K562 (cell line): Measurements from ENCODE around the gene CLASP2. TPM values are rescaled to one million over a fixed set of nuclear protein-coding genes. Genes with fewer than 3 reads are reported as not detected.

Experiments
- ATAC-seq: fragments of 200-7000 bp; cut with Tn5 transposase; 3 replicates; pipeline ENCODE4 v1.9.1; 2020; ENCODE audit warnings: moderate library complexity
- BruUV-seq: library from RNA; stranded (reverse); fragments of 400-500 nt; replicated peaks from 2 replicates; lab custom pipeline; 2021; lab: Mats Ljungman, UMichigan
- CTCF ChIA-PET: fragments of 300-600 bp; formaldehyde crosslinking; extraction: SDS; loops from one replicate; lab custom pipeline; 2021; ENCODE audit warnings: low intra/inter-chr PET ratio; lab: Yijun Ruan, JAX
- POLR2A ChIA-PET: fragments of 300-600, 350-650 bp; sonication (Branson Sonifier 250); formaldehyde crosslinking; extraction: SDS; loops from one replicate; lab custom pipeline; 2021; ENCODE audit warnings: antibody characterized with exemption, inconsistent platforms; lab: Yijun Ruan, JAX
- DNase-seq, 4 experiments: peaks; one replicate each; pipeline versions ENCODE4 v3.0.0 to v3.0.0-alpha.2; 2011 to 2018; ENCODE audit warnings: low spot score in 3 of 4, mixed read lengths in 3 of 4; ENCODE audit errors: extremely low read depth in 1 of 4
- FAIRE-seq: peaks from 2 replicates; lab custom pipeline; 2011; peaks lifted over from hg19 to GRCh38; lab: Jason Lieb, UNC
- H2AFZ ChIP-seq: 2 replicates; pipeline ENCODE4 v1.6.0; 2011; ENCODE audit warnings: low read depth, low read length, control low read depth, inconsistent platforms
- H3K27ac ChIP-seq: fragments of 200-600 bp; 3 replicates; pipeline ENCODE4 v1.8.0; 2011; ENCODE audit warnings: low read depth, mild to moderate bottlenecking, control low read depth, inconsistent platforms, low read length, moderate library complexity, mixed read lengths; ENCODE audit errors: extremely low read depth
- H3K27me3 ChIP-seq, 2 experiments: fragments of 300-600 bp in 1 of 2; 2 replicates in 1 of 2; 3 replicates in 1 of 2; pipeline versions ENCODE4 v1.6.0 to v1.8.0; 2011; ENCODE audit warnings: inconsistent platforms in 2 of 2, low read length in 2 of 2, mild to moderate bottlenecking in 1 of 2, mixed read lengths in 1 of 2, moderate library complexity in 1 of 2; ENCODE audit not compliant: control insufficient read depth in 2 of 2, insufficient read depth in 2 of 2
- H3K36me3 ChIP-seq: fragments of 300-600 bp; 3 replicates; pipeline ENCODE4 v1.8.0; 2011; ENCODE audit warnings: mild to moderate bottlenecking, low read length, inconsistent platforms; ENCODE audit not compliant: control insufficient read depth, insufficient read depth
- H3K4me1 ChIP-seq, 2 experiments: fragments of 200-600 bp in 1 of 2; replicated peaks in 1 of 2; 2 replicates in 1 of 2; 3 replicates in 1 of 2; pipeline versions ENCODE4 v1.5.1 to v1.8.0; 2011; ENCODE audit warnings: inconsistent platforms in 2 of 2, low read length in 2 of 2, mild to moderate bottlenecking in 1 of 2, mixed read lengths in 1 of 2, moderate library complexity in 1 of 2; ENCODE audit not compliant: control insufficient read depth in 2 of 2, insufficient read depth in 2 of 2
- H3K4me2 ChIP-seq: 2 replicates; pipeline ENCODE4 v1.6.1; 2011; ENCODE audit warnings: low read length, control low read depth, inconsistent platforms, mixed read lengths; ENCODE audit not compliant: insufficient read depth
- H3K4me3 ChIP-seq: fragments of 200-600 bp; sonication (generic), shearing (Covaris generic); 2 replicates; pipeline ENCODE4 v1.5.1; 2016; ENCODE audit warnings: control low read depth, inconsistent platforms
- H3K79me2 ChIP-seq: fragments of 200-600 bp; 3 replicates; pipeline ENCODE4 v1.8.0; 2011; ENCODE audit warnings: low read length, inconsistent platforms; ENCODE audit not compliant: control insufficient read depth, insufficient read depth
- H3K9ac ChIP-seq, 2 experiments: 2 replicates each; pipeline versions ENCODE4 v1.6.0 to v1.6.1; 2011; ENCODE audit warnings: low read depth in 2 of 2, low read length in 2 of 2, control low read depth in 1 of 2, inconsistent platforms in 1 of 2, mild to moderate bottlenecking in 1 of 2, mixed read lengths in 1 of 2; ENCODE audit not compliant: insufficient read depth in 1 of 2
- H3K9me1 ChIP-seq: one replicate; pipeline ENCODE4 v1.6.0; 2011; ENCODE audit warnings: inconsistent platforms, mild to moderate bottlenecking, low read length, moderate library complexity; ENCODE audit not compliant: control insufficient read depth, insufficient read depth
- H3K9me3 ChIP-seq: replicated peaks from 2 replicates; pipeline ENCODE4 v1.5.1; 2011; ENCODE audit warnings: low read depth, low read length, inconsistent platforms; ENCODE audit not compliant: control insufficient read depth, insufficient read depth
- H4K20me1 ChIP-seq: replicated peaks from 2 replicates; pipeline ENCODE4 v1.6.1; 2011; ENCODE audit warnings: low read length, inconsistent platforms, mixed read lengths; ENCODE audit not compliant: control insufficient read depth, insufficient read depth
- C11orf30 ChIP-seq: fragments of 450-650 bp; IDR thresholded peaks from 2 replicates; pipeline ENCODE4 v1.6.1; 2016; ENCODE audit warnings: low read depth, mild to moderate bottlenecking
- EP400 ChIP-seq: fragments of 450-650 bp; IDR thresholded peaks from 2 replicates; pipeline ENCODE4 v1.6.1; 2017; ENCODE audit warnings: antibody characterized with exemption, mild to moderate bottlenecking, moderate library complexity
- GATAD2B ChIP-seq: fragments of 450-650 bp; IDR thresholded peaks from 2 replicates; pipeline ENCODE4 v1.6.1; 2017; ENCODE audit warnings: mild to moderate bottlenecking, borderline replicate concordance
- NBN ChIP-seq: fragments of 450-650 bp; IDR thresholded peaks from 2 replicates; pipeline ENCODE4 v1.6.1; 2016; ENCODE audit warnings: low read depth, mild to moderate bottlenecking
- SAFB2 ChIP-seq: fragments of 200-400 bp; formaldehyde crosslinking; IDR thresholded peaks from 2 replicates; pipeline ENCODE4 v1.6.1; 2018; ENCODE audit warnings: borderline replicate concordance, low read length, low read depth, moderate library complexity; ENCODE audit not compliant: severe bottlenecking
- SMAD3 ChIP-seq: fragments of 450-650 bp; formaldehyde crosslinking; conservative IDR thresholded peaks from 2 replicates; pipeline ENCODE4 v1.4.0; 2020; ENCODE audit warnings: mild to moderate bottlenecking
- TRIM24 ChIP-seq, 2 experiments: fragments of 450-650 bp; IDR thresholded peaks; 2 replicates each; pipeline ENCODE4 v1.6.1; 2016
- YBX1 ChIP-seq: fragments of 450-650 bp; IDR thresholded peaks from 2 replicates; pipeline ENCODE4 v1.7.1; 2016; ENCODE audit warnings: mild to moderate bottlenecking
- ZNF3 ChIP-seq: fragments of 250-450 bp; sonication (Bioruptor Pico); IDR thresholded peaks from 2 replicates; pipeline ENCODE4 v1.5.0; 2021; ENCODE audit warnings: mild to moderate bottlenecking, moderate library complexity
- ZNF316 ChIP-seq: fragments of 450-650 bp; IDR thresholded peaks from 2 replicates; pipeline ENCODE4 v1.6.1; 2016
- ZNF347 ChIP-seq: fragments of 450-650 bp; formaldehyde crosslinking; IDR thresholded peaks from 2 replicates; pipeline ENCODE4 v1.4.0; 2020; ENCODE audit warnings: low read depth, mild to moderate bottlenecking, moderate library complexity
- ZNF589 ChIP-seq: fragments of 200-800 bp; sonication (Bioruptor generic); IDR thresholded peaks from 2 replicates; pipeline ENCODE4 v1.6.1; 2016; ENCODE audit warnings: low read depth, missing genetic modification characterization, missing compliant biosample characterization
- ZNF699 ChIP-seq: fragments of 250-450 bp; sonication (Bioruptor Pico); IDR thresholded peaks from 2 replicates; pipeline ENCODE4 v1.8.0; 2021; ENCODE audit warnings: mild to moderate bottlenecking, moderate library complexity; ENCODE audit not compliant: insufficient replicate concordance
- ZNF707 ChIP-seq: fragments of 250-450 bp; sonication (Bioruptor Pico); conservative IDR thresholded peaks from 2 replicates; pipeline ENCODE4 v1.8.0; 2022; ENCODE audit warnings: inconsistent platforms, mild to moderate bottlenecking, moderate library complexity
- ZNF79 ChIP-seq: fragments of 250-450 bp; sonication (Bioruptor Pico); IDR thresholded peaks from 2 replicates; pipeline ENCODE4 v1.4.0; 2020; ENCODE audit warnings: low read depth, mild to moderate bottlenecking, moderate library complexity
- WGBS: fragments of 100-300 bp; shearing (Covaris generic); methylation state at CpG from one replicate; pipeline ENCODE4 v1.1.6; 2016; ENCODE audit warnings: low coverage, mixed read lengths; ENCODE audit not compliant: insufficient coverage; ENCODE audit errors: missing lambda C conversion rate; 5-methylcytosine and 5-hydroxymethylcytosine counted together
- in situ Hi-C: fragments of 300-500 bp; cut with MboI; formaldehyde crosslinking; loops from 4 replicates; pipeline ENCODE4 v1.15.0; 2018; ENCODE audit warnings: inconsistent platforms, mixed read lengths
- intact Hi-C: fragments of 100-400 bp; cut with micrococcal nuclease; formaldehyde crosslinking; loops from 2 replicates; pipeline ENCODE4 v1.14.2; 2022
- polyA plus RNA-seq, 8 experiments: library from polyadenylated mRNA; depleted of rRNA in 4 of 8; stranded (reverse) in 5 of 8; unstranded in 3 of 8; fragments of >200 nt; fragmentation: Nextera tagmentation in 2 of 8; fragmentation: Illumina TruSeq in 1 of 8; extraction: Ambion mirVana in 2 of 8; extraction: Trizol in 1 of 8; gene quantifications; 2 replicates each; pipeline versions ENCODE4 v1.2.1 to v1.2.3, GENCODE V29; 2011 to 2014; ENCODE audit warnings: inconsistent platforms in 1 of 8, missing spikeins in 1 of 8
- total RNA-seq, 7 experiments: library from RNA; depleted of rRNA in 6 of 7; stranded (reverse); fragments of >200 nt in 6 of 7; fragmentation: Illumina TruSeq in 2 of 7; extraction: Trizol in 2 of 7; gene quantifications; 2 replicates each; pipeline versions ENCODE4 v1.2.1 to v1.2.3, GENCODE V29; 2011 to 2021; ENCODE audit warnings: low replicate concordance in 1 of 7
- TF ChIP-seq, protein P1 (sequence below): sonication (generic); formaldehyde crosslinking; IDR thresholded peaks from 2 replicates; pipeline ENCODE4 v1.8.1; 2023; ENCODE audit warnings: mild to moderate bottlenecking, missing genetic modification reagents

Gene CLASP2
- total and polyA plus RNA-seq, 9 of the 15 experiments (the other 6 are each of a cell fraction or from before 2014, with no cell fraction given): 13.5 to 107 (median 71.8) TPM

DNA sequence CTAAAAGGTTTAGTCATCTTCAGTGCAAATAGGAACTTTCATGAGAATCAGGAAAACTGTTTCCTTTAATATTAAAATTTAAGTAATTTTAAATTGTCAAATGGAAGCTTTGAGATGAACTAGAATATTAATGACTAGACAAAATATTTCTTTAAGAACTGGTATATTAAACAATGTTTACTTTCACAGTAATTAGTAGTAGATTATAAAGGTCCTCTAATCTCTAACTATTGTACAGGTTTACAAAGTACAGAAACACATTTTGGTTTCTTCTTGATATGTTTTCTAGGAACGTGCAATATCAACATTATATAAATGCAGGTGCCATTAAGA lies 138.9 kb downstream of the CLASP2 start:
- FAIRE-seq: no peak
- intact Hi-C loops: no loop called here

More for the DNA sequence above, 138.9 kb downstream of the CLASP2 start:
- Histone ChIP-seq H2AFZ (no peak overlapping the region), H3K9me1 (no peaks in the 10 kb centered on the region), H3K36me3 (peaks cover 59% of the 10 kb centered on the region), H4K20me1 (no peaks in the 10 kb centered on the region), H3K4me2 (no peak overlapping the region), H3K79me2 (no peaks in the 10 kb centered on the region), H3K4me1 (no peaks in the 10 kb centered on the region), H3K9me3 (no peaks in the 10 kb centered on the region), H3K4me3 (no peak overlapping the region), H3K27ac (no peak overlapping the region), H3K27me3 (no peaks in the 10 kb centered on the region), H3K9ac (no peak overlapping the region)
- TF ChIP-seq YBX1 (no peak), ZNF589 (CRISPR knock-in tag) (no peak), GATAD2B (no peak), ZNF347 (no peak), ZNF699 (no peak), SMAD3 (CRISPR knock-in tag) (no peak), TRIM24 (IDR thresholded peaks at IDR 0.05) (no peak), ZNF79 (CRISPR knock-in tag) (no peak), ZNF3 (CRISPR knock-in tag) (no peak), C11orf30 (peak; percentile 31; the same call in 1 of the 2 replicates), ZNF707 (CRISPR knock-in tag) (no peak), EP400 (no peak), SAFB2 (no peak), ZNF316 (peak; percentile 75), NBN (no peak)
- TF ChIP-seq, protein P1, sequence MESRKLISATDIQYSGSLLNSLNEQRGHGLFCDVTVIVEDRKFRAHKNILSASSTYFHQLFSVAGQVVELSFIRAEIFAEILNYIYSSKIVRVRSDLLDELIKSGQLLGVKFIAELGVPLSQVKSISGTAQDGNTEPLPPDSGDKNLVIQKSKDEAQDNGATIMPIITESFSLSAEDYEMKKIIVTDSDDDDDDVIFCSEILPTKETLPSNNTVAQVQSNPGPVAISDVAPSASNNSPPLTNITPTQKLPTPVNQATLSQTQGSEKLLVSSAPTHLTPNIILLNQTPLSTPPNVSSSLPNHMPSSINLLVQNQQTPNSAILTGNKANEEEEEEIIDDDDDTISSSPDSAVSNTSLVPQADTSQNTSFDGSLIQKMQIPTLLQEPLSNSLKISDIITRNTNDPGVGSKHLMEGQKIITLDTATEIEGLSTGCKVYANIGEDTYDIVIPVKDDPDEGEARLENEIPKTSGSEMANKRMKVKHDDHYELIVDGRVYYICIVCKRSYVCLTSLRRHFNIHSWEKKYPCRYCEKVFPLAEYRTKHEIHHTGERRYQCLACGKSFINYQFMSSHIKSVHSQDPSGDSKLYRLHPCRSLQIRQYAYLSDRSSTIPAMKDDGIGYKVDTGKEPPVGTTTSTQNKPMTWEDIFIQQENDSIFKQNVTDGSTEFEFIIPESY (CRISPR knock-in tag): no peak
- ChIA-PET POLR2A (no interaction called here), CTCF (no interaction called here)
- BruUV-seq: no TSS peak
- ATAC-seq (no peak), DNase-seq (no peak)
- WGBS: 88% methylated on average over 1 of the region's 1 CpG
- in situ Hi-C loops: no loop called here
